GM23338 (cell line): ENCODE results near the gene DRG2. TPM values are rescaled to one million over a fixed set of nuclear protein-coding genes. Genes with fewer than 3 reads are reported as not detected.
A peak's percentile ranks its signal among the peaks of the same experiment; 100 is the strongest.

Experiments
- ATAC-seq: fragments of 200-7000 bp; cut with Tn5 transposase; 3 replicates; pipeline ENCODE4 v1.9.1; 2020
- DNase-seq: peaks from one replicate; pipeline ENCODE4 v3.0.0-alpha.2; 2015; ENCODE audit warnings: low spot score
- H2AFZ ChIP-seq: fragments of 200-600 bp; sonication (generic); 2 replicates; pipeline ENCODE4 v1.8.0; 2016; ENCODE audit warnings: antibody characterized with exemption, mild to moderate bottlenecking, moderate library complexity
- H3F3A ChIP-seq: fragments of 200-600 bp; sonication (generic); replicated peaks from 2 replicates; pipeline ENCODE4 v1.8.0; 2017; ENCODE audit warnings: antibody characterized with exemption, mixed run types, low read depth
- H3K27ac ChIP-seq: fragments of 200-600 bp; sonication (generic); 2 replicates; pipeline ENCODE4 v1.6.1; 2016; ENCODE audit warnings: low read depth
- H3K27me3 ChIP-seq: fragments of 200-600 bp; sonication (generic); 2 replicates; pipeline ENCODE4 v1.8.0; 2016; ENCODE audit warnings: mild to moderate bottlenecking, mixed run types, moderate library complexity; ENCODE audit not compliant: insufficient read depth
- H3K36me3 ChIP-seq: fragments of 200-600 bp; sonication (generic); 2 replicates; pipeline ENCODE4 v1.8.0; 2016; ENCODE audit warnings: mild to moderate bottlenecking; ENCODE audit not compliant: insufficient read depth
- H3K4me1 ChIP-seq: fragments of 200-600 bp; sonication (generic); 2 replicates; pipeline ENCODE4 v1.8.0; 2016; ENCODE audit warnings: mild to moderate bottlenecking, moderate library complexity; ENCODE audit not compliant: insufficient read depth
- H3K4me2 ChIP-seq: fragments of 200-600 bp; sonication (generic); 2 replicates; pipeline ENCODE4 v1.7.1; 2017; ENCODE audit warnings: mixed run types
- H3K4me3 ChIP-seq: fragments of 200-600 bp; sonication (generic); 2 replicates; pipeline ENCODE4 v1.6.1; 2016; ENCODE audit warnings: mixed run types
- H3K79me2 ChIP-seq: fragments of 200-600 bp; sonication (generic); replicated peaks from 2 replicates; pipeline ENCODE4 v1.8.0; 2017; ENCODE audit warnings: mild to moderate bottlenecking; ENCODE audit not compliant: insufficient read depth
- H3K9me2 ChIP-seq: fragments of 200-600 bp; sonication (generic); 2 replicates; pipeline ENCODE4 v1.8.0; 2017; ENCODE audit not compliant: insufficient read depth
- H4K20me1 ChIP-seq: fragments of 200-600 bp; sonication (generic); replicated peaks from 2 replicates; pipeline ENCODE4 v1.8.0; 2017; ENCODE audit warnings: mild to moderate bottlenecking; ENCODE audit not compliant: insufficient read depth
- H3K27ac Mint-ChIP-seq: 2 replicates; pipeline ENCODE4 v1.8.0; 2020; ENCODE audit warnings: inconsistent platforms, mild to moderate bottlenecking, moderate library complexity, mixed read lengths
- H3K27me3 Mint-ChIP-seq: 3 replicates; pipeline ENCODE4 v1.8.0; 2022; ENCODE audit warnings: low read depth, mild to moderate bottlenecking, moderate library complexity, mixed read lengths, inconsistent platforms; ENCODE audit not compliant: insufficient read depth, poor library complexity
- H3K36me3 Mint-ChIP-seq: 3 replicates; pipeline ENCODE4 v1.8.0; 2021; ENCODE audit warnings: low read depth, mild to moderate bottlenecking, inconsistent platforms, moderate library complexity, mixed read lengths
- H3K4me1 Mint-ChIP-seq: 3 replicates; pipeline ENCODE4 v1.8.0; 2020; ENCODE audit warnings: mild to moderate bottlenecking, inconsistent platforms, mixed read lengths
- H3K4me3 Mint-ChIP-seq: 3 replicates; pipeline ENCODE4 v1.8.0; 2021; ENCODE audit warnings: moderate library complexity, mild to moderate bottlenecking, inconsistent platforms, mixed read lengths
- H3K9me3 Mint-ChIP-seq: 3 replicates; pipeline ENCODE4 v1.8.0; 2020; ENCODE audit warnings: moderate library complexity, mild to moderate bottlenecking, inconsistent platforms, mixed read lengths
- CREB1 ChIP-seq: fragments of 250-450 bp; sonication (Bioruptor Pico); IDR thresholded peaks from 2 replicates; pipeline ENCODE4 v1.5.0; 2020; ENCODE audit warnings: low read depth, mild to moderate bottlenecking, moderate library complexity
- ETS1 ChIP-seq: IDR thresholded peaks from 2 replicates; pipeline ENCODE4 v1.6.1; 2016; ENCODE audit warnings: antibody characterized with exemption
- EZH2 ChIP-seq: fragments of 200-600 bp; sonication (generic); IDR thresholded peaks from one replicate; pipeline ENCODE4 v1.8.0; 2017; ENCODE audit warnings: antibody characterized with exemption, mild to moderate bottlenecking, low read depth; ENCODE audit not compliant: unreplicated experiment
- ZNF114 ChIP-seq: fragments of 250-450 bp; sonication (Bioruptor Pico); IDR thresholded peaks from 2 replicates; pipeline ENCODE4 v1.5.0; 2020; ENCODE audit warnings: mild to moderate bottlenecking, moderate library complexity
- ZNF462 ChIP-seq: fragments of 250-450 bp; sonication (Bioruptor Pico); IDR thresholded peaks from 2 replicates; pipeline ENCODE4 v1.5.0; 2020; ENCODE audit warnings: mild to moderate bottlenecking, moderate library complexity
- polyA plus RNA-seq: library from polyadenylated mRNA; unstranded; fragments of >200 nt; fragmentation: Nextera tagmentation; extraction: Ambion mirVana; gene quantifications from 2 replicates; pipeline ENCODE4 v1.2.1, GENCODE V29; 2016
- total RNA-seq: library from RNA; depleted of rRNA; stranded (reverse); fragments of >200 nt; shearing (Covaris generic); gene quantifications from 2 replicates; pipeline ENCODE4 v1.2.3, GENCODE V29; 2014

Gene DRG2
- total and polyA plus RNA-seq, 2 experiments from 2014 or later: 36.2 to 48.0 TPM

- H3K36me3 ChIP-seq: no peaks in the 10 kb centered on the region
- no peaks in the 10 kb centered on the region for H3K9me2 ChIP-seq
- H3K4me3 Mint-ChIP-seq: no peak overlapping the region
- H3K36me3 Mint-ChIP-seq: peaks cover 6% of the 10 kb centered on the region; the same call in 2 of the 3 replicates
- peaks cover 6% of the 10 kb centered on the region; the same call in 2 of the 3 replicates for H3K4me1 Mint-ChIP-seq
- ATAC-seq (peak; percentile 12; the same call in 2 of the 3 replicates), DNase-seq (no peak)
- H4K20me1 ChIP-seq: no peaks in the 10 kb centered on the region; the same call in 1 of the 2 replicates
- no peaks in the 10 kb centered on the region for H3F3A ChIP-seq
- no peak for TF ChIP-seq EZH2
- TF ChIP-seq CREB1 (CRISPR knock-in tag): no peak
- TF ChIP-seq ZNF114 (CRISPR knock-in tag): no peak
- TF ChIP-seq ZNF462 (CRISPR knock-in tag): no peak
- H3K79me2 ChIP-seq: no peaks in the 10 kb centered on the region
- H3K4me1 ChIP-seq: no peaks in the 10 kb centered on the region
- no peak overlapping the region for H3K27ac ChIP-seq
- H3K9me3 Mint-ChIP-seq: no peaks in the 10 kb centered on the region
- no peak overlapping the region for H2AFZ ChIP-seq
- no peak overlapping the region for H3K4me2 ChIP-seq
- no peak overlapping the region for H3K4me3 ChIP-seq
- peaks cover 3% of the 10 kb centered on the region for H3K27me3 Mint-ChIP-seq
- H3K27ac Mint-ChIP-seq: no peak overlapping the region
- no peaks in the 10 kb centered on the region for H3K27me3 ChIP-seq
Observed at GRCh38 chr17:18111330-18111971, 23.7 kb downstream of the DRG2 start.

GRCh38 chr17:18115517-18115916, 27.8 kb downstream of the DRG2 start:
- H3K9me3 Mint-ChIP-seq: peaks cover 10% of the 10 kb centered on the region; the same call in 2 of the 3 replicates
- H3K27ac Mint-ChIP-seq: no peak overlapping the region
- no peaks in the 10 kb centered on the region for H3F3A ChIP-seq
- H3K9me2 ChIP-seq: no peaks in the 10 kb centered on the region
- no peaks in the 10 kb centered on the region for H3K4me1 ChIP-seq
- no peaks in the 10 kb centered on the region for H4K20me1 ChIP-seq
- H3K27me3 ChIP-seq: no peaks in the 10 kb centered on the region
- no peak overlapping the region for H3K4me3 ChIP-seq
- H3K36me3 ChIP-seq: no peaks in the 10 kb centered on the region
- ATAC-seq: no peak
- H3K36me3 Mint-ChIP-seq: no peaks in the 10 kb centered on the region
- H3K27ac ChIP-seq: no peak overlapping the region
- H3K27me3 Mint-ChIP-seq: peaks cover 1% of the 10 kb centered on the region
- no peaks in the 10 kb centered on the region for H3K79me2 ChIP-seq
- H3K4me3 Mint-ChIP-seq: no peak overlapping the region; the same call in 2 of the 3 replicates
- H3K4me1 Mint-ChIP-seq: peaks cover 6% of the 10 kb centered on the region; the same call in 2 of the 3 replicates
- DNase-seq: no peak
- no peak overlapping the region for H2AFZ ChIP-seq
- no peak overlapping the region for H3K4me2 ChIP-seq
- TF ChIP-seq CREB1 (CRISPR knock-in tag): no peak
- TF ChIP-seq ETS1: no peak
